Measurements from ENCODE around the gene NYAP1.

DNA sequence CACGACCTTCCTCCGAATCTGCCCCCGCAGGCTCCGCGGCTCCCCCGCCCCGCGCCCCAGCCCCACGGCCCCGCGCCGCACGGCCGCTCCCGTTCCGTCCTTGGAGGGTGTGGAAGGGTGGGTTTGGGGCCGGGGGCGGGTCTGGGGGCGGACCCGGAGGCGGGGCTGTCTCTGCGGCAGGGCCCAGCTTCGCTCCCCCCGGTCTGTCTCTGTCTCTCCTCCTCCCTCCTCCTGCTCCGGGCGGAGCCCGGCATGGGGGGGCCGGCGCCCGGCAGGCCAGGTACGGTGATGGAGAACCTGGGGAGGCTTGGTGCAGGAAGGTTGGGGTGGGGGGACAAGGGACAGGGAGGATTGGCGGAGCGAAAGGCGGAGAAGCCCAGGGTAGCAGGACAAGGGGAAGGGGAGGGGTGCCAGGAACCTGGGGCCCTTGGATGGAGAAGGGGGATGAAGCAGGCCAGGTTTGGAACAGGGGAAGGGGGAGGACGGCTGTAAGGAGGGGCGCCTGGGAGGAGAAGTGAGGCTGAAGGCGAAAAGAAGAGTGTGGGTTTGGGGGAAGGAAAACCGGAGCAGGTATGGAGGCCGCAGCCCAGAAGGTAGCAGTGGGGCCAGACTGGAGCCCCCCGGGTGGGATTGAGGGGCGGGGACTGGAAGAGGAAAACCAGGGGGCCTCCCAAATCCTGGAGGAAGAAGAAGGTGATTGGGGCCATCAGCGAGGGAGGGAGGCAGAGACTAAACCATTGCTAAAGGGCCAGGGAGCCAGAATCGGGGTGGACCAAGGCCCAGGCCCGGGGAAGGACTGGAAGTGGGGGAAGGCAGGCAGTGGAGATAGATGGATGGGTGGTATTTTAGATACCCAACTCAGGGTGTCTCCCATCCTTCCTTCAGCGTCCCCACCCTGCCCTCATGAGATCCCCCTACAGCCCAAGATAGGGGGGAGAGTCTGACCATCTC is at the start of gene NYAP1:
- TF ChIP-seq, protein P1, sequence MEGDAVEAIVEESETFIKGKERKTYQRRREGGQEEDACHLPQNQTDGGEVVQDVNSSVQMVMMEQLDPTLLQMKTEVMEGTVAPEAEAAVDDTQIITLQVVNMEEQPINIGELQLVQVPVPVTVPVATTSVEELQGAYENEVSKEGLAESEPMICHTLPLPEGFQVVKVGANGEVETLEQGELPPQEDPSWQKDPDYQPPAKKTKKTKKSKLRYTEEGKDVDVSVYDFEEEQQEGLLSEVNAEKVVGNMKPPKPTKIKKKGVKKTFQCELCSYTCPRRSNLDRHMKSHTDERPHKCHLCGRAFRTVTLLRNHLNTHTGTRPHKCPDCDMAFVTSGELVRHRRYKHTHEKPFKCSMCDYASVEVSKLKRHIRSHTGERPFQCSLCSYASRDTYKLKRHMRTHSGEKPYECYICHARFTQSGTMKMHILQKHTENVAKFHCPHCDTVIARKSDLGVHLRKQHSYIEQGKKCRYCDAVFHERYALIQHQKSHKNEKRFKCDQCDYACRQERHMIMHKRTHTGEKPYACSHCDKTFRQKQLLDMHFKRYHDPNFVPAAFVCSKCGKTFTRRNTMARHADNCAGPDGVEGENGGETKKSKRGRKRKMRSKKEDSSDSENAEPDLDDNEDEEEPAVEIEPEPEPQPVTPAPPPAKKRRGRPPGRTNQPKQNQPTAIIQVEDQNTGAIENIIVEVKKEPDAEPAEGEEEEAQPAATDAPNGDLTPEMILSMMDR (IDR thresholded peaks at IDR 0.05), result no peak
- TF ChIP-seq POLR2A (IDR thresholded peaks at IDR 0.05), result no peak

All from lower leg skin (tissue), 3 donors.